C4-2B (cell line): ENCODE results near the gene DIDO1.

Experiments used
- H3K27ac ChIP-seq: fragments of 450-650 bp; 2 replicates; pipeline ENCODE4 v1.5.1; 2017
- ZFX ChIP-seq: fragments of 450-650 bp; IDR thresholded peaks from 2 replicates; pipeline ENCODE4 v1.6.1; 2017
- TF ChIP-seq, protein P1 (sequence below): fragments of 450-650 bp; conservative IDR thresholded peaks from 2 replicates; pipeline ENCODE4 v1.5.1; 2017; ENCODE audit warnings: mild to moderate bottlenecking

DIDO1 gene

DNA sequence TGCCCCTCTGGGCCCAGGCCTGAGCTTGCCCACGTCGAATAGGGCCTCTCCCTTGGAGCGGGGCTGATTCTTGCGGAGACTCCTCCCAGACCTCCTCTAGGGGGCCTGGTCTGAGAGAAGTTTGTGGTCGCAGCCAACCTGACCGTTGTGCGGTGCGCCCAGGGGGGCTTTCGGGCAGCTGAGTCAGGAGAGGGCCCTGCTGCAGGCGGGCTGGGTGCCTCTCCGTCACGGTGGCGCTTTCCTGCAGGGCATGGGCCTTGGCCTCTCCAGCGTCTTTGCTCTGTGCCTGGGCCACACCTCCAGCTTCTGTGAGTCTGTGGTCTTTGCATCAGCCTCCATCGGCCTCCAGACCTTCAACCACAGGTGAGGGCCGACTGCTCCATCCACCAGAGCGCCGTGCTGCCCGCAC lies 39.1 kb upstream of the DIDO1 start:
- no peak overlapping the region for H3K27ac ChIP-seq
- TF ChIP-seq ZFX: no peak
- TF ChIP-seq, protein P1, sequence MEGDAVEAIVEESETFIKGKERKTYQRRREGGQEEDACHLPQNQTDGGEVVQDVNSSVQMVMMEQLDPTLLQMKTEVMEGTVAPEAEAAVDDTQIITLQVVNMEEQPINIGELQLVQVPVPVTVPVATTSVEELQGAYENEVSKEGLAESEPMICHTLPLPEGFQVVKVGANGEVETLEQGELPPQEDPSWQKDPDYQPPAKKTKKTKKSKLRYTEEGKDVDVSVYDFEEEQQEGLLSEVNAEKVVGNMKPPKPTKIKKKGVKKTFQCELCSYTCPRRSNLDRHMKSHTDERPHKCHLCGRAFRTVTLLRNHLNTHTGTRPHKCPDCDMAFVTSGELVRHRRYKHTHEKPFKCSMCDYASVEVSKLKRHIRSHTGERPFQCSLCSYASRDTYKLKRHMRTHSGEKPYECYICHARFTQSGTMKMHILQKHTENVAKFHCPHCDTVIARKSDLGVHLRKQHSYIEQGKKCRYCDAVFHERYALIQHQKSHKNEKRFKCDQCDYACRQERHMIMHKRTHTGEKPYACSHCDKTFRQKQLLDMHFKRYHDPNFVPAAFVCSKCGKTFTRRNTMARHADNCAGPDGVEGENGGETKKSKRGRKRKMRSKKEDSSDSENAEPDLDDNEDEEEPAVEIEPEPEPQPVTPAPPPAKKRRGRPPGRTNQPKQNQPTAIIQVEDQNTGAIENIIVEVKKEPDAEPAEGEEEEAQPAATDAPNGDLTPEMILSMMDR: no peak

DNA sequence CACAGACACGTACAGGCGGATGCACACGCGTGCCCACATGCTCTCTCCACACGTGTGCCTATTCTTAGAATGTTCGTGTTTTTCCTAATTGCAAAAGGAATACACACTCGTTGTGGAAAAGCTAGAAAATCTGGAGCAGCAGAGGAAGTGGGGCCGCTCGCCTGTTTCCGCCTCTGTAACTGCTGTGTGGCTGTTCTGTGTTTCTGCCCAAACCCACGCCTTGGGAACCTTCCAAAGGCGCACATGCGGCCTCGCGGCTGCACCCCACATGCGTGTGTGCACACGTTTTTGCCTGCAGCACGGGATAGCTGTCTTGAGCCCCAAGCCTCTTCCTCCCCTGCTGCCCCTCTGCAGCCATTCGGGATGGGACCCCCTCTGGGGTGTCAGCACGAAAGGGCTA lies 38.4 kb upstream of the DIDO1 start:
- H3K27ac ChIP-seq: no peak overlapping the region
- TF ChIP-seq, protein P1: no peak
- no peak for TF ChIP-seq ZFX

- TF ChIP-seq, protein P1: no peak
- no peak for TF ChIP-seq ZFX
- H3K27ac ChIP-seq: no peak overlapping the region
Measured at GRCh38 chr20:62963614-62964397, 37.5 kb upstream of the DIDO1 start.

DNA sequence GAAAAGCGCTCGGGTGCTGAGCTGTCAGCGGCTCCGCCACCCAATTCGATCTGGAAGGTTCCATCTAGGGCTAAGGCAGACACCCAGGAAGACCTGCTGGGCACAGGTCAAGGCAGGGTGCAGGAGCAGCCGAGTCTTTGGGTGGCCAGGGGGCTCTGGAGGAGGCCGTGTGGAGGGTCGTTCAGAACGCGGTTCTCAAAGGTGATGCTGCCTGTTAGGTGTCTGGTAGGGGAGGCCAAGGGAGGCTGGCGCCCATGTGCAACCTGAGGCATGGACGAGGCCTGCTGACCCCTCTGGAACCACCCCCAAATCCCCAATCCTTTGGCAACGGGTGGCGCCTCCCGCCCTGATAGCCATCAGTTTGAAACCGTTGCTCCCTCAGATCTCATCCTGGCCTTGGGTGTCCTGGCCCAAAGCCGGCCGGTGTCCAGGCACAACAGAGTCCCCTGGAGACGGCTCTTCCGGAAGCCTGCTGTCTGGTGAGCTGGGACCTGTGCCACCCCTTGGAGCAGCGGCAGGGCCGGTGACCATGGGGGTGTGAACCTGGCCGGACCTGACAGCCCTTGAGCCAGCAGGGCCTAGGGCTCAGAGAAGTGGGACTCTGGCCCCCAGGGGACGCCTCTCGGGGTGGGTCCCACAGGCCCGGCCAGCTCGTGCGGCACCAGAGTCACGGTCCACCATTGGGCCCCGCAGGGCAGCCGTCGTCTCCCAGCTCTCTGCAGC lies 36.7 kb upstream of the DIDO1 start:
- no peak for TF ChIP-seq ZFX
- TF ChIP-seq, protein P1: no peak

DNA sequence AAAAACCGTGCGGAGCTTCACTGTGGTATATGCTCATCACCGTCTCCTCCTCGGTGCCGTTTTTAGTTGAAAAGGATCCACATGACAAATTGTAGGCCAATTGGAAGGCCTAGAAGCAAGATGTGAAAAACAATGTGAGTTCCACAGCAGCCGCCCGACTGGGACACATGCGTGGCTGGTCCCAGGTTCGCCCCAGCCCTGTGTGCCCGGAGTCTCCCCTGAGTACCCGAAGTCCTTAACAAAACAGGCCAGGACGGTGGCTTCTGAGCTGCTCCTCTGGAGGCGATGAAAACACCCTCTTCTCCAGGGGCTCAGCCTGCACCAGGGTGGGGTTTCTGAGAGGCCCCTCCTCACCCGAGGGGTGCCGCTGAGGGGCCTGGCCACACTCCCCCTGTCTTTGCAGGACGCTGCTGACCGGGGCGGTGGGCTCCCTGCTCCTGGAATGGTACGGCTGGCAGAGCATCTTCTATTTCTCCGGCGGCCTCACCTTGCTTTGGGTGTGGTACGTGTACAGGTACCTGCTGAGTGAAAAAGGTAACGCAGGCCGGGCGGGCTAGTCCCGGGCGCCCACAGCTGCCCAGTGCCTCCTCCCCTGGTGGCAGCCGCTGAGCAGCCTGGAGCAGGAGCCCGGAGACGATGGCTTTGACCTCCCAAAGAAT lies 36.0 kb upstream of the DIDO1 start:
- TF ChIP-seq, protein P1: no peak
- no peak for TF ChIP-seq ZFX
- no peak overlapping the region for H3K27ac ChIP-seq

More for the DNA sequence above, 36.7 kb upstream of the DIDO1 start:
- H3K27ac ChIP-seq: no peak overlapping the region

GRCh38 chr20:62961799-62962198 lies 35.5 kb upstream of the DIDO1 start:
- H3K27ac ChIP-seq: no peak overlapping the region
- TF ChIP-seq ZFX: no peak
- TF ChIP-seq, protein P1: no peak
